ENCODE data around the gene IGLL5.

IGLL5 gene

GRCh38 chr22:22943521-22944267 lies 56.1 kb downstream of the IGLL5 start:
- no peak overlapping the region for H3K27ac Mint-ChIP-seq
- H3K36me3 Mint-ChIP-seq (ENCODE audit: low read depth): no peaks in the 10 kb centered on the region
- peaks cover 11% of the 10 kb centered on the region for H3K27me3 Mint-ChIP-seq (ENCODE audit: low read depth)
- H3K9me3 Mint-ChIP-seq: no peaks in the 10 kb centered on the region
- H3K4me3 Mint-ChIP-seq: no peak overlapping the region
- no peaks in the 10 kb centered on the region for H3K4me1 Mint-ChIP-seq
- TF ChIP-seq CTCF (IDR thresholded peaks at IDR 0.05; ENCODE audit: unreplicated experiment in 3 of 3): no peak

- H3K9me3 Mint-ChIP-seq: no peaks in the 10 kb centered on the region
- H3K36me3 Mint-ChIP-seq (ENCODE audit: low read depth): no peaks in the 10 kb centered on the region
- H3K27me3 Mint-ChIP-seq (ENCODE audit: low read depth): peaks cover 11% of the 10 kb centered on the region
- no peaks in the 10 kb centered on the region for H3K4me1 Mint-ChIP-seq
- no peak overlapping the region for H3K27ac Mint-ChIP-seq
- TF ChIP-seq CTCF (IDR thresholded peaks at IDR 0.05; ENCODE audit: unreplicated experiment in 3 of 3): no peak
- H3K4me3 Mint-ChIP-seq: no peak overlapping the region
Observed at GRCh38 chr22:22944268-22944985, 56.8 kb downstream of the IGLL5 start.

GRCh38 chr22:22945195-22945594 lies 57.6 kb downstream of the IGLL5 start:
- no peak overlapping the region for H3K4me3 Mint-ChIP-seq
- no peaks in the 10 kb centered on the region for H3K9me3 Mint-ChIP-seq
- no peak for TF ChIP-seq CTCF (IDR thresholded peaks at IDR 0.05; ENCODE audit: unreplicated experiment in 3 of 3)
- H3K27me3 Mint-ChIP-seq (ENCODE audit: low read depth): peaks cover 17% of the 10 kb centered on the region
- H3K36me3 Mint-ChIP-seq (ENCODE audit: low read depth): no peaks in the 10 kb centered on the region
- H3K4me1 Mint-ChIP-seq: no peaks in the 10 kb centered on the region
- no peak overlapping the region for H3K27ac Mint-ChIP-seq
